H1 (cell line): ENCODE measurements around the gene PCAT7. TPM values are rescaled to one million over a fixed set of nuclear protein-coding genes. Genes with fewer than 3 reads are reported as not detected.

Experiments used
- CHD7 ChIP-seq: fragments of 300-600 bp; sonication (generic); IDR thresholded peaks from 2 replicates; pipeline ENCODE4 v1.7.1; 2012; ENCODE audit warnings: low read length, moderate library complexity, mild to moderate bottlenecking, inconsistent platforms; ENCODE audit not compliant: insufficient replicate concordance
- SP4 ChIP-seq: IDR thresholded peaks from 2 replicates; pipeline ENCODE4 v1.6.1; 2012; ENCODE audit warnings: low read length, inconsistent platforms
- polyA plus RNA-seq, 7 experiments: library from polyadenylated mRNA; depleted of rRNA in 3 of 7; stranded (reverse) in 5 of 7; unstranded in 2 of 7; fragments of >200 nt in 5 of 7; fragments of 200-250 nt in 2 of 7; gene quantifications; 1 replicate in 5 of 7; 2 replicates in 1 of 7; 4 replicates in 1 of 7; pipeline versions ENCODE4 v1.2.1 to v1.2.3, GENCODE V29; 2011 to 2013; ENCODE audit warnings: missing spikeins in 2 of 7, mixed read lengths in 2 of 7
- total RNA-seq: library from RNA; stranded (reverse); fragmentation: NEBNext Ultra II Directional; extraction: Animal tissue kit (Norgen Biotek cat#: 25700); gene quantifications from 2 replicates; pipeline ENCODE4 v1.2.1, GENCODE V29; 2021

The PCAT7 gene
- total and polyA plus RNA-seq, 2 of the 8 experiments (the other 6 are each of a cell fraction or from before 2014, with no cell fraction given), result 3.2 to 4.1 TPM

DNA sequence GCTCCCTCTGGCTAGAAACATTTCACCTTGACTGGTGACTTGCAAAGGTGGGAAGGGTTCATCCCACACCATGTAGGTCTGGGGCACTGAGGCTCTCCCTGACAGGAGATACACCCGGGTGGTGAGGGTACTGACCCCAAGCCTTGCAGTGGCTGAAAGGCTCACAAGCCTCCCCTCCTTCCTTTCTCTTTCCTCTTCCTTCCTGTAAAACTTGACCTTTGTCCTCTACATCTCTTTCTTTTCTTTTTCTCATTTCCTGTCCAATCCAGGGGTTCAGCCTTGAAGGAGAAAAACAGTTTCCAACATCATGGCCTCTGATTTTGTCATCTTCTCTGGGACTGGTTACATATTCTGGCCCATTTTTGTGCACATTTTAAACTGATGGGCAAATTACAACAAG, 22.2 kb downstream of the PCAT7 start (continued):
- no peak for TF ChIP-seq CHD7
- TF ChIP-seq SP4, result no peak
